Heart left ventricle (tissue), 13 donors: Measurements from ENCODE around the gene MED27.

Experiments used
- POLR2A ChIP-seq, 2 donors: fragments of 450-650 bp; IDR thresholded peaks; one replicate each; pipeline ENCODE4 v1.6.1; 2017; ENCODE audit warnings: antibody characterized with exemption in 2 of 2, mild to moderate bottlenecking in 2 of 2, moderate library complexity in 2 of 2
- TF ChIP-seq, protein P1 (sequence below), 12 donors: fragments of 200-600 bp; sonication (generic) in 4 of 12; IDR thresholded peaks; one replicate each; pipeline versions ENCODE4 v1.5.0 to v1.8.0; 2018 to 2022; ENCODE audit warnings: antibody characterized with exemption in 12 of 12, mild to moderate bottlenecking in 5 of 12
- donor health status: ischemic (EF 13 %, LVEDD 7.1; RV severe dilation, severe dysfunction).
- donor health status: DM: no; HTN: yes; CAD: no.
- donor health status: DM: no; HTN: no; CAD: no.
- donor health status: ischemic (EF 25% LVEDD 6.9; RV normal size, moderate dysfunction).
- donor health status: ischemic (EF 25% LVEDD 5.7; RV mildly dilated, moderate dysfunction).
- donor health status: ischemic (EF 35%, LVEDD 5.7; RV mildly dilated, moderate dysfunction).
- donor health status: nonischemic (EF 11% LVEDD 7.7; RV severe dilation, severe dysfunction).
- donor health status: DM: yes; HTN: yes; CAD: no.
- donor health status: PGD.
- donor health status: ischemic (EF 29% LVEDD 5.4; RV normal size, mild dysfunction).
- donor health status: nonischemic (EF 23%, LVEDD 6.1; RV moderate dilation, normal function).

GRCh38 chr9:131986089-131986488 is 93.6 kb downstream of the MED27 start:
- TF ChIP-seq, protein P1, sequence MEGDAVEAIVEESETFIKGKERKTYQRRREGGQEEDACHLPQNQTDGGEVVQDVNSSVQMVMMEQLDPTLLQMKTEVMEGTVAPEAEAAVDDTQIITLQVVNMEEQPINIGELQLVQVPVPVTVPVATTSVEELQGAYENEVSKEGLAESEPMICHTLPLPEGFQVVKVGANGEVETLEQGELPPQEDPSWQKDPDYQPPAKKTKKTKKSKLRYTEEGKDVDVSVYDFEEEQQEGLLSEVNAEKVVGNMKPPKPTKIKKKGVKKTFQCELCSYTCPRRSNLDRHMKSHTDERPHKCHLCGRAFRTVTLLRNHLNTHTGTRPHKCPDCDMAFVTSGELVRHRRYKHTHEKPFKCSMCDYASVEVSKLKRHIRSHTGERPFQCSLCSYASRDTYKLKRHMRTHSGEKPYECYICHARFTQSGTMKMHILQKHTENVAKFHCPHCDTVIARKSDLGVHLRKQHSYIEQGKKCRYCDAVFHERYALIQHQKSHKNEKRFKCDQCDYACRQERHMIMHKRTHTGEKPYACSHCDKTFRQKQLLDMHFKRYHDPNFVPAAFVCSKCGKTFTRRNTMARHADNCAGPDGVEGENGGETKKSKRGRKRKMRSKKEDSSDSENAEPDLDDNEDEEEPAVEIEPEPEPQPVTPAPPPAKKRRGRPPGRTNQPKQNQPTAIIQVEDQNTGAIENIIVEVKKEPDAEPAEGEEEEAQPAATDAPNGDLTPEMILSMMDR (IDR thresholded peaks at IDR 0.05): no peak
- no peak for TF ChIP-seq POLR2A (IDR thresholded peaks at IDR 0.05)
